ENCODE data around the gene NSFL1C. TPM values are rescaled to one million over a fixed set of nuclear protein-coding genes. Genes with fewer than 3 reads are reported as not detected.

Gene NSFL1C
- total RNA-seq, 1 experiment from 2014 or later: 119 TPM

GRCh38 chr20:1467355-1468116, 887 bp upstream of the NSFL1C start:
- in situ Hi-C loops (cut with HindIII; ENCODE audit: low pct_unique_long_range_greater_than_20kb, low sequenced_read_pairs): no loop called here
- peak; percentile 49 for DNase-seq (ENCODE audit: low read depth)

DNA sequence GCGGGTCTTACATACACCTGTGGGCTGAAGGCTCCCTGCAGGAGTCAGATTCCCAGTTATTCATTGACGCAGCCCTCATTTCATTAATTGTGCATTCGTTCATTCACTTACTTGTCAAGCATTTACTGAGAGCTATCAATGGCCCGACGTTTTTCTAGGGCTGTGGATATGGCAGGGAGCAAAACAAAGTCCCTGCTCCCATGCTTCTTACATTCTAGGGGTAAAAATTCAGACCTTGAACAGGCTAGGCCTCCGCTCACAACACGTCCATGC, 369 bp upstream of the NSFL1C start:
- no peak for DNase-seq (ENCODE audit: low read depth)
- in situ Hi-C loops (cut with HindIII; ENCODE audit: low pct_unique_long_range_greater_than_20kb, low sequenced_read_pairs): no loop called here

DNA sequence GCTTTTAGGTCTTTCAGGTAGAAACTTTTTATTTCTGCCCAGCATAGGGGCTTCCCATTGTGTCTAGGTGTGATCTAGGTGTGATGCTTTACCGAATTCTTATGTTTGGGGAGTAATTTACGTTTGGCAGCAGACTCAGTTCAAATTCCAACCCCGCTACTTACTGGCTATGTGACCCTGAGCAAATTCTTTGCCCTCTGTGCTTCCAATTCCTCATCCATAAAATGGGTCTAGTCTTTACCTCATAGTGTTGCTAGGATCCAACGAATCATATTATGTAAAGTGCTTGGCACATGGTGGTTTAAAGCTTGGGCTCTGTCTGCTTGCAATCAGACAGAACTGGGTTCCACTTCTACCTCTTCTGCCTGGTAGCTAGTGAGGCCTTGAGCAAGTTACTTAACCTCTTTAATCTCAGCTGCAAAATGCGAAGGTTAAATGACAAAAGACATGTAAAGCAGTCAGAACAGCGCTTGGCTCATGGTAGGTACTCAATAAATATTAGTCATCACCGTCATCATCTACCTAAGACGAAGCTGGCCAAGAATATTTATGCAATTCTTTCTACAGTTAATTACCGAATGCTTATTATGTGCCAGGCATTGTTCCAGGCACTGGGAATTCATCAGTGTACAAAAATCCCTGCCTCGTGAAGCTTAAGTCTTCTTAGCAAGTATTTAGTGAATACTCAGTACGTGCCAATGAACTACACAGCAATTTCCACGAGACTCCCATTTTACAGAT, 1.0 kb downstream of the NSFL1C start:
- DNase-seq (ENCODE audit: low read depth): no peak
- in situ Hi-C loops (cut with HindIII; ENCODE audit: low pct_unique_long_range_greater_than_20kb, low sequenced_read_pairs): no loop called here

- no peak for DNase-seq (ENCODE audit: low read depth)
- in situ Hi-C loops (cut with HindIII; ENCODE audit: low pct_unique_long_range_greater_than_20kb, low sequenced_read_pairs): no loop called here
These were observed 2.6 kb downstream of the NSFL1C start for GRCh38 chr20:1463971-1464570.

GRCh38 chr20:1462834-1463233, 3.8 kb downstream of the NSFL1C start:
- DNase-seq (ENCODE audit: low read depth): no peak
- in situ Hi-C loops (cut with HindIII; ENCODE audit: low pct_unique_long_range_greater_than_20kb, low sequenced_read_pairs): no loop called here

DNA sequence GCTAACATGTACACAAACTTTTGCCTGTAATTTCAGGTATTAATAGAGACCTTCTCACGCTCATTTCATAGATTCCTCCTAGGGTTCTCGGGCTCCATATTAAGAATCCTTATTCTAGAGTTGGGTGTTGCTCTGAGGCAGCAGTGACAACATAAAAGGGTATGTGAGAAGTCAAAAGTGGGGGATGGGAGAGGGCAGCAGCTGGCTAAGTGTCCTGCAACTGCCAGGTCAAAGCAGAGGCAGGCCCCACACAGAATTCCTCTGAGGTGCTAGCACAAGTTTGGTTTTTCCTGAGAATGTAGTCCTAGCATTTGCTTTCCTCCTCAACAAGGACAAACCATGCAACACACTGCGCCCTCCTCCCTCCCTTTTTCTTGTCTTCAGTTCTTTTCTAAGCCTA, 4.6 kb downstream of the NSFL1C start:
- in situ Hi-C loops (cut with HindIII; ENCODE audit: low pct_unique_long_range_greater_than_20kb, low sequenced_read_pairs): no loop called here
- no peak for DNase-seq (ENCODE audit: low read depth)

- DNase-seq (ENCODE audit: low read depth): no peak
- in situ Hi-C loops (cut with HindIII; ENCODE audit: low pct_unique_long_range_greater_than_20kb, low sequenced_read_pairs): no loop called here
These were observed 6.4 kb downstream of the NSFL1C start for GRCh38 chr20:1460275-1460674.

- in situ Hi-C loops (cut with HindIII; ENCODE audit: low pct_unique_long_range_greater_than_20kb, low sequenced_read_pairs): no loop called here
These were observed 8.7 kb downstream of the NSFL1C start for GRCh38 chr20:1457992-1458391.

GRCh38 chr20:1456300-1456699, 10.3 kb downstream of the NSFL1C start:
- in situ Hi-C loops (cut with HindIII; ENCODE audit: low pct_unique_long_range_greater_than_20kb, low sequenced_read_pairs): no loop called here
- no peak for DNase-seq (ENCODE audit: low read depth)

More at GRCh38 chr20:1457992-1458391, 8.7 kb downstream of the NSFL1C start:
- DNase-seq (ENCODE audit: low read depth): no peak

- in situ Hi-C loops (cut with HindIII; ENCODE audit: low pct_unique_long_range_greater_than_20kb, low sequenced_read_pairs): no loop called here
- DNase-seq (ENCODE audit: low read depth): no peak
These were observed 15.6 kb downstream of the NSFL1C start for GRCh38 chr20:1450926-1451491.

GRCh38 chr20:1449370-1449769, 17.3 kb downstream of the NSFL1C start:
- no peak for DNase-seq (ENCODE audit: low read depth)
- in situ Hi-C loops (cut with HindIII; ENCODE audit: low pct_unique_long_range_greater_than_20kb, low sequenced_read_pairs): no loop called here

- in situ Hi-C loops (cut with HindIII; ENCODE audit: low pct_unique_long_range_greater_than_20kb, low sequenced_read_pairs): no loop called here
- DNase-seq (ENCODE audit: low read depth): no peak
These were observed 18.5 kb downstream of the NSFL1C start for GRCh38 chr20:1448081-1448620.

DNA sequence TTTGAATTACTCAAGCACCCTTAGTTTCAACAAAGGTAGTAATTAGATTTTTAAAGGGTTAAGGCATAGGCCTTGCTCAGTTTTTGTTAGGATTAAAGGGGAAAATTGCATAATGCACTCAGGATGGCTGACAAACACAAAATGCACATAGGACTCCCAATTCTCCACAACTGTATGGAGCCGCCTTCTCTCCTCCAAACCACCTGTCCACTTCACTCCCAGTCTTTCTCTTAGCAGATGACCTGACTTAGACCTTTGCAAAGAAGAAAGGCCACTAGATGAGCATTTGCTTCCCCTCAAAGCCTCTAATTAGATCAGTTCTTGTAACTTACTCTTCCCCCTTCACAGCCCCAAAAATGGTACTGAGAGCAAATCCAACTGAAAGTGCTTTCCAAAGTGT, 20.1 kb downstream of the NSFL1C start:
- no peak for DNase-seq (ENCODE audit: low read depth)
- in situ Hi-C loops (cut with HindIII; ENCODE audit: low pct_unique_long_range_greater_than_20kb, low sequenced_read_pairs): no loop called here

DNA sequence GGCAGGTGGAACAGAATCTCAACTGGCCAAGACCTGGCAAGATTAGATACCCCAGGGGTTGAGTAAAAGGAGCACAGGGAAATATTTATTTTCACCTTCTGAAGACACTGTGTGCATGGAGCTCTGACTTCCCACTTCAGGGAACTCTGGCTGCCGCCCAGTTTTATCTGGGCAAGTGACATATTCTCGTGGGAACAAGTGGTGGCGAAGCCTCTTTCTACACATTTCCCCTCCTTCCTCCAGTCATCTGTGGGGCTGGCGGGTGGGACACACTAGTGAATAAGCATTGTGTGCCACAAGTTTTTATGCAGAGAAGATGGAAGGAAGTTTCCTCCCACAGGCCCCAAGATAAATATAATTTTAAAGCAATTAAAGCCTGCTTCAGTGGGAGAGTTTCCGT, 23.6 kb downstream of the NSFL1C start:
- in situ Hi-C loops (cut with HindIII; ENCODE audit: low pct_unique_long_range_greater_than_20kb, low sequenced_read_pairs): no loop called here
- DNase-seq (ENCODE audit: low read depth): no peak

GRCh38 chr20:1442304-1442703, 24.3 kb downstream of the NSFL1C start:
- DNase-seq (ENCODE audit: low read depth): no peak
- in situ Hi-C loops (cut with HindIII; ENCODE audit: low pct_unique_long_range_greater_than_20kb, low sequenced_read_pairs): no loop called here

- in situ Hi-C loops (cut with HindIII; ENCODE audit: low pct_unique_long_range_greater_than_20kb, low sequenced_read_pairs): no loop called here
- DNase-seq (ENCODE audit: low read depth): no peak
These were observed 25.5 kb downstream of the NSFL1C start for GRCh38 chr20:1441133-1441532.

DNA sequence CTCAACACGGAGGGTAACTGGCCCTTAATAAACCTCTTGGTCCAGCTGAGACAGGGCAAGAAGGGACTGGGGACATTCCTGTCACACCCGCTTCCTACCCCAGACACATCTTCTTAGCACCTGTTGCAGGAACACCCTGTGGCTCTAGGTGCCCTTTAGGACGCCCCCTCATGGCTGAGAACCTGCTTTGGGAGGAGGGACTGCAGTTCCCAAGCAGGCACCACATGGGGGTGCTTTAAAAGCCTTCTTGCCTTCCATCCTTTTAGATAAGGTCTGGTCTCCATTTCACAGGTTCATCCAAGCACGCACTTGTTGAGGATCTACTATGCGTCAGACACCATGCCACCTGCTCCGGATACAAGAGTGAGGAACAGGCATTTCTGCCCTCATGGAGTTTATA, 26.6 kb downstream of the NSFL1C start:
- no peak for DNase-seq (ENCODE audit: low read depth)
- in situ Hi-C loops (cut with HindIII; ENCODE audit: low pct_unique_long_range_greater_than_20kb, low sequenced_read_pairs): no loop called here

- in situ Hi-C loops (cut with HindIII; ENCODE audit: low pct_unique_long_range_greater_than_20kb, low sequenced_read_pairs): no loop called here
- DNase-seq (ENCODE audit: low read depth): no peak
These were observed 28.3 kb downstream of the NSFL1C start for GRCh38 chr20:1438361-1438760.

DNA sequence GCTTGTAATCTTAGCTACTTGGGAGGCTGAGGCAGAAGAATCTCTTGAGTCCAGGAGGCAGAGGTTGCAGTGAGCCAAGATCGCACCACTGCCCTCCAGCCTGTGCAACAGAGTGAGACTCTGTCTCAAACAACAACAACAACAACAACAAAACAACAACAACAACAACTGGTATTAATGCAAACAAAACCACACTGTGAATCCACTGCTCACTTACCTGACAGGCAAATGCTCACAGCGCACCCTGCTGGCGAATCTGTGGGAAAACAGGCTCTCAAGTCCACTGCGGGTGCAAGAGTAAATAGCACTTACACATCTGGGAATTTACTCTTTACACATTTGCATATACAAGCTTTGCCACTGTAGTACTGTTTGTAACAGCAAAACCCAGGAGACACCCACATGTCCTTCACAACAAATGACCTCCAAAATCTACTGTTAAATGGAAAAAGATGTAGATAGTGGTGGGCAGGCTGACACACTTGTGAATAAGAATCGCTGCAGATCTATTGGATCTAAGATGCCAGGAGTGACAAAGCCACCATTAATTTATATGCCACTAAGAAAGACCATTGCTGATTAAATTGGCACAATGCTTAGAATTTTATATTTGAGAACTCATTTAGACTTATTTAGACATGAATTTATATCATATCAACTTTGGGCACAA, 29.3 kb downstream of the NSFL1C start:
- DNase-seq (ENCODE audit: low read depth): peak; percentile 40
- in situ Hi-C loops (cut with HindIII; ENCODE audit: low pct_unique_long_range_greater_than_20kb, low sequenced_read_pairs): no loop called here
